Panc1 (cell line): ENCODE measurements around the gene GNG10. TPM values are rescaled to one million over a fixed set of nuclear protein-coding genes. Genes with fewer than 3 reads are reported as not detected.
A peak's percentile ranks its signal among the peaks of the same experiment; 100 is the strongest.

Source experiments
- ATAC-seq: fragments of 200-7000 bp; cut with Tn5 transposase; 2 replicates; pipeline ENCODE4 v1.9.1; 2020; ENCODE audit warnings: mild to moderate bottlenecking, moderate library complexity
- Bru-seq: library from RNA; stranded (reverse); fragments of 400-500 nt; gene quantifications from one replicate; lab custom pipeline; 2021; lab: Mats Ljungman, UMichigan
- BruChase-seq, 2 experiments: library from RNA; stranded (reverse); fragments of 400-500 nt; gene quantifications; one replicate each; lab custom pipeline; 2021; lab: Mats Ljungman, UMichigan
- BruUV-seq: library from RNA; stranded (reverse); fragments of 400-500 nt; replicated peaks from 2 replicates; lab custom pipeline; 2021; lab: Mats Ljungman, UMichigan
- CTCF ChIA-PET: fragments of 300-600 bp; sonication (Branson Sonifier 250); formaldehyde crosslinking; loops from one replicate; lab custom pipeline; 2022; ENCODE audit warnings: antibody characterized with exemption; lab: Charles Lee
- POLR2A ChIA-PET: fragments of 300-600 bp; sonication (Branson Sonifier 250); formaldehyde crosslinking; loops from one replicate; lab custom pipeline; 2022; ENCODE audit warnings: antibody characterized with exemption; lab: Charles Lee
- DNase-seq: peaks from one replicate; pipeline ENCODE4 v3.0.0-alpha.2; 2010; ENCODE audit warnings: low read depth, low spot score
- H3K27ac ChIP-seq: 2 replicates; pipeline ENCODE4 v1.5.1; 2011; ENCODE audit warnings: mild to moderate bottlenecking, low read length, inconsistent platforms
- H3K27me3 ChIP-seq: fragments of 200-500 bp; sonication (Bioruptor generic); 2 replicates; pipeline ENCODE4 v1.6.0; 2014; ENCODE audit warnings: low read length, inconsistent platforms; ENCODE audit not compliant: control insufficient read depth, insufficient read depth
- H3K36me3 ChIP-seq: fragments of 200-500 bp; sonication (Bioruptor generic); 2 replicates; pipeline ENCODE4 v1.5.1; 2014; ENCODE audit warnings: inconsistent platforms, mild to moderate bottlenecking, low read length, moderate library complexity; ENCODE audit not compliant: control insufficient read depth, insufficient read depth
- H3K4me1 ChIP-seq: 2 replicates; pipeline ENCODE4 v1.5.1; 2011; ENCODE audit warnings: inconsistent platforms, mild to moderate bottlenecking, low read length, moderate library complexity; ENCODE audit not compliant: control insufficient read depth, insufficient read depth
- H3K4me3 ChIP-seq, 2 experiments: 2 replicates each; pipeline ENCODE4 v1.5.1; 2011 to 2012; ENCODE audit warnings: low read depth in 2 of 2, low read length in 2 of 2, mild to moderate bottlenecking in 2 of 2, inconsistent platforms in 1 of 2, moderate library complexity in 1 of 2
- H3K9me3 ChIP-seq: fragments of 200-500 bp; sonication (Bioruptor generic); 2 replicates; pipeline ENCODE4 v1.5.1; 2014; ENCODE audit warnings: low read depth, mild to moderate bottlenecking, inconsistent platforms, low read length, moderate library complexity; ENCODE audit not compliant: control insufficient read depth, insufficient read depth
- POLR2AphosphoS5 ChIP-seq: IDR thresholded peaks from 2 replicates; pipeline ENCODE4 v1.6.1; 2012; ENCODE audit warnings: mild to moderate bottlenecking, low read depth, low read length, moderate library complexity
- SIN3A ChIP-seq: IDR thresholded peaks from 2 replicates; pipeline ENCODE4 v1.6.1; 2012; ENCODE audit warnings: low read depth, mild to moderate bottlenecking, low read length, moderate library complexity, borderline replicate concordance; ENCODE audit not compliant: insufficient read depth
- TCF7L2 ChIP-seq: IDR thresholded peaks from 2 replicates; pipeline ENCODE4 v1.6.1; 2011; ENCODE audit warnings: mild to moderate bottlenecking, low read depth, low read length, inconsistent platforms
- in situ Hi-C: cut with HindIII; loops from 2 replicates; pipeline ENCODE4 v1.10.0; 2016; ENCODE audit warnings: low sequenced_read_pairs, low pct_unique_long_range_greater_than_20kb
- intact Hi-C: fragments of 100-400 bp; cut with micrococcal nuclease; formaldehyde crosslinking; loops from one replicate; pipeline ENCODE4 v1.10.0; 2022; ENCODE audit not compliant: unreplicated experiment
- long read RNA-seq: library from polyadenylated mRNA; unstranded; transcript quantifications from one replicate; pipeline ENCODE4 v2.0.0, GENCODE V29; 2021; ENCODE audit not compliant: unreplicated experiment
- polyA plus RNA-seq: library from polyadenylated mRNA; unstranded; fragments of >200 nt; gene quantifications from one replicate; pipeline ENCODE4 v1.2.1, GENCODE V29; 2012; ENCODE audit warnings: missing spikeins; ENCODE audit not compliant: insufficient read length
- total RNA-seq: library from RNA; stranded (reverse); gene quantifications from one replicate; pipeline ENCODE4 v1.2.1, GENCODE V29; 2021; ENCODE audit not compliant: unreplicated experiment
- TF ChIP-seq, protein P1 (sequence below): fragments of 450-650 bp; IDR thresholded peaks from 2 replicates; pipeline ENCODE4 v1.5.1; 2017; ENCODE audit warnings: mild to moderate bottlenecking
- TF ChIP-seq, protein P2 (sequence below), 2 experiments: IDR thresholded peaks; 2 replicates each; pipeline ENCODE4 v1.6.1; 2011 to 2012; ENCODE audit warnings: low read depth in 2 of 2, control low read depth in 1 of 2, low read length in 1 of 2, mild to moderate bottlenecking in 1 of 2, moderate library complexity in 1 of 2; ENCODE audit not compliant: insufficient read depth in 1 of 2

The GNG10 gene
- total RNA-seq: 40.0 TPM
- 22.4 TPM for polyA plus RNA-seq
- Bru-seq, nascent RNA: percentile 51 among the genes with signal in this experiment
- BruChase-seq, experiment 1, labeled RNA remaining after a 2-hour chase: percentile 76 among the genes with signal in this experiment
- percentile 91 among the genes with signal in this experiment for BruChase-seq, experiment 2, labeled RNA remaining after a 6-hour chase
- long read RNA-seq, transcript GNG10-201 (3 exons, 1,491 nt): major isoform, 70 of 72 reads
- long read RNA-seq, partial matches to known transcripts: 2 of 72 reads
- long read RNA-seq, other reads (novel, unspliced or antisense): 0 of 72 reads

DNA sequence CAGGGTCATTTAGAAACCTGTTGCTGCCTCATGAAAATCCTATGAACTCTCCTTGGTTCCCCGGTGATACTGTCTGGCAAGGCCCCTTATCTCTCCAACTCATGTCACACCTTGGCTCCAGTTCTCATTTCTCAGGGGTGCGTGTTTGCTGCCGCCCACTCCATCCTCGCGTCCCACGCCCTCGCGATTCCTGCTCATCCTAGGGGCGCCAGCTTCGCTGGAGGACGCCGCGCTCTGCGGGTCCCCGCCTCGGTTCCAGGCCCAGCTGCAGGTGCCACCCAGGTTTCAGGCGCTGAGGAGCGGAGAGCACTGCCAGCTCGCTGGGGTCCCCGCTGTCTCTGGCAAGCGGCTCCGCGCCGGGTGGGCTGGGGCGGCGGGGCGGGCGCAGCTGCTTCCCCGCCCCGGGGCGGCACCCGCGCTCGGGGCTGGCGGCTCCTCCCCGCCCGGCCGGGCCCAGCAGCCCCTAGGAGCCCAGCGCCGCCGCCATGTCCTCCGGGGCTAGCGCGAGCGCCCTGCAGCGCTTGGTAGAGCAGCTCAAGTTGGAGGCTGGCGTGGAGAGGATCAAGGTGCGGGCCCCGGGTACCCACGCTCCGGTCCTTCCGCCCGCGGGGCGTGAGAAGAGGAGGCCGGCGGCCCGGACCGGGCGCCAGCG, at the start of gene GNG10:
Gene GNG10 (plus strand): TSS at position 456 of the 652 bp plus-strand sequence. CDS start 30 bp downstream, at position 486.
- H3K9me3 ChIP-seq: no peaks in the 10 kb centered on the region
- ChIA-PET CTCF (no interaction called here), POLR2A (no interaction called here)
- ATAC-seq (peak; percentile 99), DNase-seq (no peak)
- TF ChIP-seq POLR2AphosphoS5: peak; percentile 50; the same call in 1 of the 2 replicates
- no peak for TF ChIP-seq TCF7L2
- TF ChIP-seq, protein P1, sequence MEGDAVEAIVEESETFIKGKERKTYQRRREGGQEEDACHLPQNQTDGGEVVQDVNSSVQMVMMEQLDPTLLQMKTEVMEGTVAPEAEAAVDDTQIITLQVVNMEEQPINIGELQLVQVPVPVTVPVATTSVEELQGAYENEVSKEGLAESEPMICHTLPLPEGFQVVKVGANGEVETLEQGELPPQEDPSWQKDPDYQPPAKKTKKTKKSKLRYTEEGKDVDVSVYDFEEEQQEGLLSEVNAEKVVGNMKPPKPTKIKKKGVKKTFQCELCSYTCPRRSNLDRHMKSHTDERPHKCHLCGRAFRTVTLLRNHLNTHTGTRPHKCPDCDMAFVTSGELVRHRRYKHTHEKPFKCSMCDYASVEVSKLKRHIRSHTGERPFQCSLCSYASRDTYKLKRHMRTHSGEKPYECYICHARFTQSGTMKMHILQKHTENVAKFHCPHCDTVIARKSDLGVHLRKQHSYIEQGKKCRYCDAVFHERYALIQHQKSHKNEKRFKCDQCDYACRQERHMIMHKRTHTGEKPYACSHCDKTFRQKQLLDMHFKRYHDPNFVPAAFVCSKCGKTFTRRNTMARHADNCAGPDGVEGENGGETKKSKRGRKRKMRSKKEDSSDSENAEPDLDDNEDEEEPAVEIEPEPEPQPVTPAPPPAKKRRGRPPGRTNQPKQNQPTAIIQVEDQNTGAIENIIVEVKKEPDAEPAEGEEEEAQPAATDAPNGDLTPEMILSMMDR: no peak
- TF ChIP-seq SIN3A: no peak
- TF ChIP-seq, protein P2, sequence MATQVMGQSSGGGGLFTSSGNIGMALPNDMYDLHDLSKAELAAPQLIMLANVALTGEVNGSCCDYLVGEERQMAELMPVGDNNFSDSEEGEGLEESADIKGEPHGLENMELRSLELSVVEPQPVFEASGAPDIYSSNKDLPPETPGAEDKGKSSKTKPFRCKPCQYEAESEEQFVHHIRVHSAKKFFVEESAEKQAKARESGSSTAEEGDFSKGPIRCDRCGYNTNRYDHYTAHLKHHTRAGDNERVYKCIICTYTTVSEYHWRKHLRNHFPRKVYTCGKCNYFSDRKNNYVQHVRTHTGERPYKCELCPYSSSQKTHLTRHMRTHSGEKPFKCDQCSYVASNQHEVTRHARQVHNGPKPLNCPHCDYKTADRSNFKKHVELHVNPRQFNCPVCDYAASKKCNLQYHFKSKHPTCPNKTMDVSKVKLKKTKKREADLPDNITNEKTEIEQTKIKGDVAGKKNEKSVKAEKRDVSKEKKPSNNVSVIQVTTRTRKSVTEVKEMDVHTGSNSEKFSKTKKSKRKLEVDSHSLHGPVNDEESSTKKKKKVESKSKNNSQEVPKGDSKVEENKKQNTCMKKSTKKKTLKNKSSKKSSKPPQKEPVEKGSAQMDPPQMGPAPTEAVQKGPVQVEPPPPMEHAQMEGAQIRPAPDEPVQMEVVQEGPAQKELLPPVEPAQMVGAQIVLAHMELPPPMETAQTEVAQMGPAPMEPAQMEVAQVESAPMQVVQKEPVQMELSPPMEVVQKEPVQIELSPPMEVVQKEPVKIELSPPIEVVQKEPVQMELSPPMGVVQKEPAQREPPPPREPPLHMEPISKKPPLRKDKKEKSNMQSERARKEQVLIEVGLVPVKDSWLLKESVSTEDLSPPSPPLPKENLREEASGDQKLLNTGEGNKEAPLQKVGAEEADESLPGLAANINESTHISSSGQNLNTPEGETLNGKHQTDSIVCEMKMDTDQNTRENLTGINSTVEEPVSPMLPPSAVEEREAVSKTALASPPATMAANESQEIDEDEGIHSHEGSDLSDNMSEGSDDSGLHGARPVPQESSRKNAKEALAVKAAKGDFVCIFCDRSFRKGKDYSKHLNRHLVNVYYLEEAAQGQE (IDR thresholded peaks at IDR 0.05; ENCODE audit: insufficient read depth in 1 of 2, low read depth in 2 of 2, low read length in 1 of 2): no peak
- intact Hi-C loops (no loop called here), in situ Hi-C loops (no loop called here)
- peak within 1 kb of the TSS; percentile 82 for H3K27ac ChIP-seq
- H3K4me3 ChIP-seq: peak within 1 kb of the TSS; percentile 72 to 84
- peaks cover 10% of the 10 kb centered on the region for H3K4me1 ChIP-seq
- no peaks in the 10 kb centered on the region for H3K27me3 ChIP-seq
- no peaks in the 10 kb centered on the region; the same call in 1 of the 2 replicates for H3K36me3 ChIP-seq
- no TSS peak for BruUV-seq

DNA sequence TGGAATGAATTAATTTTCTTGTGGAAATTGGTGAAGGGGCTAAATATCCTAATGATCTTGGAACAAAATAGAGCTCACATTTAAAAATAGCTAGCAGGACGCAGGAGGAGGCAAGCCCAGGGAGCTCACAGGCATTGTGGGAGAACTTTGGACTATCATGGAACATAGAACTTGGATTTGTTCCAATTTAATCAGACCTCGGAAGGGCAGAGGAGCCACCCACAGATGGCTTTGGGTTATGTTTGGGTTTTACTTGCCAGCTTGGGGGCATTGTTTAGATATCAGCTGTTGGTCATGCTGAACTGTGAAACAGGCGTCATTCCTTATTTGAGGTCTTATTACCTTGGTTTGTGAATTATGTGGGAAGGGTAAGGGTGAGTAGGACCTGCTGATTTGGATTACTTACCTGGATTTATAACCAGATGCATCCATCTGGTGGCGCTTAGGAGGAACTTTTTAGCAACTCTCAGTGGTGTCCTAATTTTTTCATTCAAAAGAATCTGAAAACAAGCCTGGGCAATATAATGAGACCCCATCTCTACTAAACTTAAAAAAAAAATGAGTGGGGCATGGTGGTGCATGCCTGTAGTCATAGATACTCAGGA, 47.9 kb upstream of the GNG10 start:
- Histone ChIP-seq H3K4me3 (no peak overlapping the region), H3K27ac (no peak overlapping the region), H3K4me1 (no peaks in the 10 kb centered on the region), H3K9me3 (no peaks in the 10 kb centered on the region), H3K36me3 (no peaks in the 10 kb centered on the region), H3K27me3 (no peaks in the 10 kb centered on the region)
- ChIA-PET CTCF (interaction anchor here (0.7 kb wide), 1 partner anchor 452 kb away, joined by 4 read pairs; no protein-coding TSS in a partner anchor), POLR2A (no interaction called here)
- ATAC-seq (no peak), DNase-seq (no peak)
- in situ Hi-C loops: no loop called here
- no TSS peak for BruUV-seq
- no peak for TF ChIP-seq POLR2AphosphoS5
- TF ChIP-seq, protein P2 (IDR thresholded peaks at IDR 0.05; ENCODE audit: insufficient read depth in 1 of 2, low read depth in 2 of 2, low read length in 1 of 2): no peak
- TF ChIP-seq, protein P1: no peak
- TF ChIP-seq TCF7L2: no peak
- no peak for TF ChIP-seq SIN3A
- intact Hi-C loops: no loop called here
